Upper lobe of right lung (tissue), 1 donor: ENCODE results near the gene FAM193B. TPM values are rescaled to one million over a fixed set of nuclear protein-coding genes. Genes with fewer than 3 reads are reported as not detected.

Experiments used
- ATAC-seq: fragments of 200-7000 bp; cut with Tn5 transposase; one replicate; pipeline ENCODE4 v1.9.1; 2020; ENCODE audit warnings: mild to moderate bottlenecking, moderate library complexity
- DNase-seq: peaks from one replicate; pipeline ENCODE4 v3.0.0-alpha.2; 2020
- H3K27ac ChIP-seq: fragments of 200-600 bp; one replicate; pipeline ENCODE4 v1.8.0; 2022
- H3K27me3 ChIP-seq: fragments of 200-600 bp; one replicate; pipeline ENCODE4 v1.8.0; 2022; ENCODE audit warnings: mild to moderate bottlenecking
- H3K36me3 ChIP-seq: fragments of 200-600 bp; one replicate; pipeline ENCODE4 v1.8.0; 2022
- H3K4me1 ChIP-seq: fragments of 200-600 bp; one replicate; pipeline ENCODE4 v1.8.0; 2022
- H3K4me3 ChIP-seq: fragments of 200-600 bp; one replicate; pipeline ENCODE4 v1.8.0; 2022; ENCODE audit warnings: mild to moderate bottlenecking
- H3K9me3 ChIP-seq: fragments of 200-600 bp; one replicate; pipeline ENCODE4 v1.8.0; 2022
- CTCF ChIP-seq: fragments of 200-600 bp; IDR thresholded peaks from one replicate; pipeline ENCODE4 v1.8.0; 2022; ENCODE audit warnings: antibody characterized with exemption
- intact Hi-C: fragments of 100-400 bp; cut with DNase I; formaldehyde crosslinking; loops from one replicate; pipeline ENCODE4 v1.11.0; 2022
- long read RNA-seq: library from polyadenylated mRNA; unstranded; transcript quantifications from one replicate; pipeline ENCODE4 v2.0.0, GENCODE V29; 2021
- total RNA-seq: library from RNA; stranded (reverse); fragmentation: NEBNext Ultra II Directional; extraction: Animal tissue kit (Norgen Biotek cat#: 25700); gene quantifications from one replicate; pipeline ENCODE4 v1.2.1, GENCODE V29; 2021
- donor health status: DM: no; HTN: yes; CAD: no; lungs with severe emphysema.

FAM193B gene
- total RNA-seq = 76.3 TPM
- long read RNA-seq, transcript FAM193B-217 (9 exons, 2,913 nt) = major isoform, 6 of 100 reads
- long read RNA-seq, partial matches to known transcripts = 27 of 100 reads
- long read RNA-seq, other reads (novel, unspliced or antisense) = 60 of 100 reads

GRCh38 chr5:177554474-177555111 is at the start of gene FAM193B:
Gene FAM193B, minus strand, starts transcription at chr5:177554563. Its CDS starts 105 bp downstream, at chr5:177554458.
- peak within 1 kb of the TSS; percentile 73 for H3K27ac ChIP-seq
- peak; percentile 38 for TF ChIP-seq CTCF
- peak; percentile 97 for DNase-seq
- no peaks in the 10 kb centered on the region for H3K9me3 ChIP-seq
- H3K27me3 ChIP-seq = no peaks in the 10 kb centered on the region
- H3K36me3 ChIP-seq = peaks cover 21% of the 10 kb centered on the region
- H3K4me3 ChIP-seq = peak within 1 kb of the TSS; percentile 95
- intact Hi-C loops = no loop called here
- peak; percentile 98 for ATAC-seq
- peaks cover 12% of the 10 kb centered on the region for H3K4me1 ChIP-seq

- DNase-seq (no peak), ATAC-seq (no peak)
- intact Hi-C loops = no loop called here
- H3K4me1 ChIP-seq = peaks cover 6% of the 10 kb centered on the region
- no peaks in the 10 kb centered on the region for H3K9me3 ChIP-seq
- no peaks in the 10 kb centered on the region for H3K27me3 ChIP-seq
- no peaks in the 10 kb centered on the region for H3K36me3 ChIP-seq
- no peak for TF ChIP-seq CTCF
- H3K4me3 ChIP-seq = no peak overlapping the region
- H3K27ac ChIP-seq = no peak overlapping the region
Measured at GRCh38 chr5:177604116-177604521, 49.8 kb upstream of the FAM193B start.

- Histone ChIP-seq H3K4me1 (peaks cover 6% of the 10 kb centered on the region), H3K27me3 (no peaks in the 10 kb centered on the region), H3K9me3 (no peaks in the 10 kb centered on the region), H3K27ac (no peak overlapping the region), H3K4me3 (no peak overlapping the region), H3K36me3 (no peaks in the 10 kb centered on the region)
- ATAC-seq = no peak
- no peak for DNase-seq
- intact Hi-C loops = no loop called here
- TF ChIP-seq CTCF = no peak
Measured at GRCh38 chr5:177603631-177604030, 49.3 kb upstream of the FAM193B start.

GRCh38 chr5:177602458-177602830 is 48.1 kb upstream of the FAM193B start:
- Histone ChIP-seq H3K27me3 (no peaks in the 10 kb centered on the region), H3K36me3 (no peaks in the 10 kb centered on the region), H3K4me1 (peaks cover 6% of the 10 kb centered on the region), H3K9me3 (no peaks in the 10 kb centered on the region), H3K27ac (no peak overlapping the region), H3K4me3 (no peak overlapping the region)
- DNase-seq = no peak
- ATAC-seq = no peak
- TF ChIP-seq CTCF = no peak
- intact Hi-C loops = no loop called here

GRCh38 chr5:177601577-177602457 is 47.5 kb upstream of the FAM193B start:
- Histone ChIP-seq H3K27me3 (no peaks in the 10 kb centered on the region), H3K36me3 (peaks cover 1% of the 10 kb centered on the region), H3K9me3 (no peaks in the 10 kb centered on the region), H3K27ac (no peak overlapping the region), H3K4me3 (no peak overlapping the region), H3K4me1 (peaks cover 6% of the 10 kb centered on the region)
- no peak for TF ChIP-seq CTCF
- ATAC-seq = no peak
- intact Hi-C loops = no loop called here
- DNase-seq = peak; percentile 46
